CD4-positive, CD25-positive, alpha-beta regulatory T cell (primary cell): Measurements from ENCODE around the gene VSIG10L2. TPM values are rescaled to one million over a fixed set of nuclear protein-coding genes. Genes with fewer than 3 reads are reported as not detected.

ENCODE experiments used
- ATAC-seq, 2 donors: fragments of 150-1000 bp; cut with Tn5 transposase; one replicate each; pipeline ENCODE4 v1.10.0; 2021; ENCODE audit warnings: low read depth in 2 of 2, moderate number of reproducible peaks in 2 of 2, moderate library complexity in 1 of 2
- DNase-seq, 3 donors: peaks; one replicate each; pipeline versions ENCODE4 v3.0.0 to v3.0.0-alpha.2; 2012 to 2022; ENCODE audit warnings: mixed read lengths in 1 of 3
- H3K27ac ChIP-seq: one replicate; pipeline ENCODE4 v1.7.0; 2013; ENCODE audit warnings: mild to moderate bottlenecking, low read length; ENCODE audit not compliant: insufficient read depth, poor library complexity, severe bottlenecking
- H3K27me3 ChIP-seq: one replicate; pipeline ENCODE4 v1.7.0; 2013; ENCODE audit warnings: low read length; ENCODE audit not compliant: control insufficient read depth, insufficient read depth
- H3K36me3 ChIP-seq: one replicate; pipeline ENCODE4 v1.7.0; 2013; ENCODE audit warnings: mild to moderate bottlenecking, low read length, moderate library complexity; ENCODE audit not compliant: control insufficient read depth, insufficient read depth
- H3K4me1 ChIP-seq: 2 replicates; pipeline ENCODE4 v1.7.0; 2013; ENCODE audit warnings: mild to moderate bottlenecking, low read length; ENCODE audit not compliant: insufficient read depth, control insufficient read depth, poor library complexity, severe bottlenecking
- H3K4me3 ChIP-seq: one replicate; pipeline ENCODE4 v1.7.0; 2013; ENCODE audit warnings: low read depth, mild to moderate bottlenecking, low read length, moderate library complexity
- H3K9me3 ChIP-seq, 2 experiments: 1 replicate in 1 of 2; 2 replicates in 1 of 2; pipeline ENCODE4 v1.7.0; 2013; ENCODE audit warnings: low read length in 2 of 2, mild to moderate bottlenecking in 1 of 2, moderate library complexity in 1 of 2; ENCODE audit not compliant: control insufficient read depth in 2 of 2
- H3K27ac Mint-ChIP-seq, 3 donors: one replicate each; pipeline ENCODE4 v1.8.0; 2020 to 2022; ENCODE audit warnings: mild to moderate bottlenecking in 3 of 3, mixed read lengths in 3 of 3, moderate library complexity in 2 of 3
- H3K27me3 Mint-ChIP-seq: one replicate; pipeline ENCODE4 v1.8.0; 2022; ENCODE audit warnings: mild to moderate bottlenecking, mixed read lengths
- H3K36me3 Mint-ChIP-seq: one replicate; pipeline ENCODE4 v1.8.0; 2020; ENCODE audit warnings: mixed read lengths
- H3K4me1 Mint-ChIP-seq, 4 donors: one replicate each; pipeline ENCODE4 v1.8.0; 2020 to 2022; ENCODE audit warnings: mixed read lengths in 4 of 4, mild to moderate bottlenecking in 1 of 4
- H3K4me3 Mint-ChIP-seq, 4 donors: one replicate each; pipeline ENCODE4 v1.8.0; 2020 to 2022; ENCODE audit warnings: mild to moderate bottlenecking in 4 of 4, mixed read lengths in 4 of 4, moderate library complexity in 3 of 4
- H3K9me3 Mint-ChIP-seq, 7 donors: one replicate each; pipeline ENCODE4 v1.8.0; 2020 to 2022; ENCODE audit warnings: mixed read lengths in 7 of 7, mild to moderate bottlenecking in 3 of 7, moderate library complexity in 2 of 7
- polyA plus RNA-seq, 4 donors: library from polyadenylated mRNA; unstranded; fragments of 300-500 nt; fragmentation: Illumina TruSeq; gene quantifications; one replicate each; pipeline ENCODE4 v1.2.3, GENCODE V29; 2021
- total RNA-seq: library from RNA; stranded (reverse); gene quantifications from one replicate; pipeline ENCODE4 v1.2.3, GENCODE V29; 2022

The VSIG10L2 gene
- total and polyA plus RNA-seq, 5 donors from 2014 or later = not detected

GRCh38 chr11:125923633-125924032, 22.2 kb upstream of the VSIG10L2 start:
- Histone ChIP-seq H3K4me3 (no peak overlapping the region), H3K9me3 (no peaks in the 10 kb centered on the region), H3K4me1 (no peaks in the 10 kb centered on the region), H3K27me3 (peaks cover 15% of the 10 kb centered on the region), H3K36me3 (no peaks in the 10 kb centered on the region), H3K27ac (no peak overlapping the region)
- Mint-ChIP-seq H3K9me3 (peaks cover 0 to 2% (median 0%) of the 10 kb centered on the region in 7 donors), H3K36me3 (no peaks in the 10 kb centered on the region), H3K4me3 (no peak overlapping the region), H3K4me1 (peaks cover 0 to 4% (median 0%) of the 10 kb centered on the region in 4 donors), H3K27ac (no peak overlapping the region), H3K27me3 (peaks cover 29% of the 10 kb centered on the region)
- ATAC-seq = no peak
- no peak for DNase-seq

GRCh38 chr11:125924384-125925007, 21.3 kb upstream of the VSIG10L2 start:
- ATAC-seq = no peak
- Mint-ChIP-seq H3K27ac (no peak overlapping the region), H3K27me3 (peaks cover 32% of the 10 kb centered on the region)

DNA sequence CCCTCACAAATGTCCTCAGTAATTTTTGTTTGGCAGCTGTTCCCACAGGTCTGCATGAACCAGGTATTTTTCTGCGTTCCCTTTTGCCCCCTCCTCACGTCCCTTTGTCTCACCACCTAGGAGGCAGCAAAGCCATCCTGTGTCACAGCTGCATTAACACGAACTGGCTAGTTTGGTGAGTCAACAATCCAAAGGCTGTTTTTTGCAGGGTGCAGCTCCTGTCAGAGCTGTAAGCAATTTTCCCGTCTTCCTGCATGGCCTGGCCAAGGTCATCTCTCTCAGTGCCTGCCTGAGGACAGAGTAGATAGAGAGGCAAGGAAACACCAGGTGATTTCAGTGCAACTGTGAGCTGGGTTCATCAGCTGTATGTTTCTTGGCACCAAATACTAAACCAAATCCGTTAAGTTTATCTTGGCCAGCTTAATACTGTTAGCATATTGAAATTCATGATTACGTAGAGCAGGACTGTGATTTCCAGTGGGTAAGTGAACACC, 20.6 kb upstream of the VSIG10L2 start:
- DNase-seq (no peak), ATAC-seq (no peak)
- no peak overlapping the region for H3K27ac Mint-ChIP-seq
- H3K4me1 Mint-ChIP-seq = peaks cover 0 to 4% (median 0%) of the 10 kb centered on the region in 4 donors
- Histone ChIP-seq H3K27me3 (peaks cover 11% of the 10 kb centered on the region), H3K36me3 (no peaks in the 10 kb centered on the region), H3K27ac (no peak overlapping the region), H3K4me3 (no peak overlapping the region), H3K4me1 (no peaks in the 10 kb centered on the region), H3K9me3 (no peaks in the 10 kb centered on the region)
- H3K36me3 Mint-ChIP-seq = no peaks in the 10 kb centered on the region
- H3K27me3 Mint-ChIP-seq = peaks cover 31% of the 10 kb centered on the region
- H3K4me3 Mint-ChIP-seq = no peak overlapping the region
- peaks cover 0 to 2% (median 0%) of the 10 kb centered on the region in 7 donors for H3K9me3 Mint-ChIP-seq

More at GRCh38 chr11:125924384-125925007, 21.3 kb upstream of the VSIG10L2 start:
- Histone ChIP-seq H3K36me3 (no peaks in the 10 kb centered on the region), H3K27me3 (peaks cover 15% of the 10 kb centered on the region), H3K9me3 (no peaks in the 10 kb centered on the region), H3K27ac (no peak overlapping the region), H3K4me3 (no peak overlapping the region), H3K4me1 (no peaks in the 10 kb centered on the region)
- no peak for DNase-seq
- Mint-ChIP-seq H3K4me1 (peaks cover 0 to 4% (median 0%) of the 10 kb centered on the region in 4 donors), H3K9me3 (peaks cover 0 to 2% (median 0%) of the 10 kb centered on the region in 7 donors), H3K4me3 (no peak overlapping the region), H3K36me3 (no peaks in the 10 kb centered on the region)

GRCh38 chr11:125925804-125926203, 20.0 kb upstream of the VSIG10L2 start:
- Mint-ChIP-seq H3K36me3 (no peaks in the 10 kb centered on the region), H3K9me3 (peaks cover 0 to 2% (median 0%) of the 10 kb centered on the region in 7 donors), H3K27ac (no peak overlapping the region), H3K4me1 (peaks cover 0 to 4% (median 0%) of the 10 kb centered on the region in 4 donors), H3K27me3 (peaks cover 31% of the 10 kb centered on the region), H3K4me3 (no peak overlapping the region)
- Histone ChIP-seq H3K36me3 (no peaks in the 10 kb centered on the region), H3K27me3 (peaks cover 11% of the 10 kb centered on the region), H3K27ac (no peak overlapping the region), H3K4me1 (no peaks in the 10 kb centered on the region), H3K9me3 (no peaks in the 10 kb centered on the region), H3K4me3 (no peak overlapping the region)
- DNase-seq (no peak), ATAC-seq (no peak)

DNA sequence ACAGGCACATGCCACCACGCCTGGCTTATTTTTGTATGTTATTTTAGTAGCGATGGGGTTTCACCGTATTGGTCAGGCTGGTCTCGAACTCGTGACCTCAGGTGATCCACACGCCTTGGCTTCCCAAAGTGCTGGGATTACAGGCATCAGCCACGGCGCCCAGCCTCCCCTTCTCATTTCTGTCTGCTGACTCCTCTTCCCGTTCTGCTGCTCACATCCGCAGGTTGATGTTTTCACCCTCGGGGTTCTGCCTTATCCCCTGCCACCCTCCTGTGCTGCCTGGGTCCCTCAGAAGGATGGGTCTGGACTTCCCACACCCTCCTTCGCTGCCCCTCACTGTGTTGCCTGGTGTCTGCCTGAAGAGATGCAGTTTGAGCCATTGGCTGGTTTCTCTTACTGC, 19.2 kb upstream of the VSIG10L2 start:
- no peaks in the 10 kb centered on the region for H3K36me3 Mint-ChIP-seq
- peaks cover 11% of the 10 kb centered on the region for H3K27me3 ChIP-seq
- no peaks in the 10 kb centered on the region for H3K4me1 ChIP-seq
- H3K4me1 Mint-ChIP-seq = peaks cover 0 to 4% (median 0%) of the 10 kb centered on the region in 4 donors
- H3K4me3 ChIP-seq = no peak overlapping the region
- H3K36me3 ChIP-seq = no peaks in the 10 kb centered on the region
- H3K27ac ChIP-seq = no peak overlapping the region
- H3K9me3 ChIP-seq = no peaks in the 10 kb centered on the region
- peaks cover 0 to 2% (median 0%) of the 10 kb centered on the region in 7 donors for H3K9me3 Mint-ChIP-seq
- H3K27me3 Mint-ChIP-seq = peaks cover 31% of the 10 kb centered on the region
- ATAC-seq = no peak
- DNase-seq = no peak
- H3K27ac Mint-ChIP-seq = peak overlapping the region in 1 of 3 donors; percentile 42
- no peak overlapping the region for H3K4me3 Mint-ChIP-seq

- no peak overlapping the region for H3K27ac Mint-ChIP-seq
Observed at GRCh38 chr11:125929445-125930075, 16.3 kb upstream of the VSIG10L2 start.

GRCh38 chr11:125930076-125930450, 15.8 kb upstream of the VSIG10L2 start:
- no peak overlapping the region for H3K27ac Mint-ChIP-seq
- no peaks in the 10 kb centered on the region for H3K9me3 Mint-ChIP-seq
- no peaks in the 10 kb centered on the region for H3K4me1 Mint-ChIP-seq
- ATAC-seq (no peak), DNase-seq (no peak)
- H3K27me3 Mint-ChIP-seq = peaks cover 33% of the 10 kb centered on the region
- Histone ChIP-seq H3K27me3 (peaks cover 8% of the 10 kb centered on the region), H3K27ac (no peak overlapping the region), H3K9me3 (no peaks in the 10 kb centered on the region), H3K4me1 (no peaks in the 10 kb centered on the region), H3K36me3 (no peaks in the 10 kb centered on the region), H3K4me3 (no peak overlapping the region)
- no peak overlapping the region for H3K4me3 Mint-ChIP-seq
- H3K36me3 Mint-ChIP-seq = no peaks in the 10 kb centered on the region

More at GRCh38 chr11:125929445-125930075, 16.3 kb upstream of the VSIG10L2 start:
- no peaks in the 10 kb centered on the region for H3K36me3 ChIP-seq
- ATAC-seq (no peak), DNase-seq (no peak)
- no peak overlapping the region for H3K4me3 Mint-ChIP-seq
- no peaks in the 10 kb centered on the region for H3K4me1 ChIP-seq
- no peaks in the 10 kb centered on the region for H3K4me1 Mint-ChIP-seq
- peaks cover 11% of the 10 kb centered on the region for H3K27me3 ChIP-seq
- H3K9me3 ChIP-seq = no peaks in the 10 kb centered on the region
- H3K27ac ChIP-seq = no peak overlapping the region
- no peak overlapping the region for H3K4me3 ChIP-seq
- peaks cover 30% of the 10 kb centered on the region for H3K27me3 Mint-ChIP-seq
- no peaks in the 10 kb centered on the region for H3K36me3 Mint-ChIP-seq
- H3K9me3 Mint-ChIP-seq = no peaks in the 10 kb centered on the region
